Astrocyte (in vitro differentiated cells and primary cell): ENCODE measurements around the gene UBE2V1. TPM values are rescaled to one million over a fixed set of nuclear protein-coding genes. Genes with fewer than 3 reads are reported as not detected.
"Not testable (repeated sequence)": the region's sequence is repeated elsewhere in the genome, so short reads cannot be mapped to it uniquely, and the experiment has no call there.

Source experiments
- DNase-seq: peaks from one replicate; pipeline ENCODE4 v3.0.0-alpha.2; 2010; ENCODE audit warnings: low read depth
- FAIRE-seq: peaks from 2 replicates; lab custom pipeline; 2011; peaks lifted over from hg19 to GRCh38; lab: Jason Lieb, UNC
- H2AFZ ChIP-seq: 2 replicates; pipeline ENCODE4 v1.6.0; 2012; ENCODE audit warnings: low read depth, low read length, inconsistent platforms
- H3K27ac ChIP-seq: 2 replicates; pipeline ENCODE4 v1.5.1; 2011; ENCODE audit warnings: low read depth, low read length, inconsistent platforms
- H3K27me3 ChIP-seq: 2 replicates; pipeline ENCODE4 v1.6.0; 2011; ENCODE audit warnings: low read length, inconsistent platforms; ENCODE audit not compliant: insufficient read depth
- H3K36me3 ChIP-seq: 2 replicates; pipeline ENCODE4 v1.5.1; 2011; ENCODE audit warnings: low read length, inconsistent platforms; ENCODE audit not compliant: insufficient read depth
- H3K4me1 ChIP-seq: 2 replicates; pipeline ENCODE4 v1.5.1; 2011; ENCODE audit warnings: low read length, inconsistent platforms; ENCODE audit not compliant: insufficient read depth
- H3K4me2 ChIP-seq: 2 replicates; pipeline ENCODE4 v1.6.0; 2012; ENCODE audit warnings: low read length, inconsistent platforms
- H3K4me3 ChIP-seq: 2 replicates; pipeline ENCODE4 v1.5.1; 2011; ENCODE audit warnings: low read depth, mild to moderate bottlenecking, low read length, inconsistent platforms; ENCODE audit not compliant: insufficient read depth
- H3K79me2 ChIP-seq: 2 replicates; pipeline ENCODE4 v1.6.0; 2012; ENCODE audit warnings: mild to moderate bottlenecking, low read length, inconsistent platforms; ENCODE audit not compliant: insufficient read depth
- H3K9ac ChIP-seq: 2 replicates; pipeline ENCODE4 v1.6.0; 2012; ENCODE audit warnings: mild to moderate bottlenecking, low read length, inconsistent platforms
- H3K9me3 ChIP-seq: 2 replicates; pipeline ENCODE4 v1.5.1; 2012; ENCODE audit warnings: low read depth, mild to moderate bottlenecking, low read length, inconsistent platforms; ENCODE audit not compliant: insufficient read depth
- H4K20me1 ChIP-seq: 2 replicates; pipeline ENCODE4 v1.6.0; 2012; ENCODE audit warnings: low read length, inconsistent platforms; ENCODE audit not compliant: insufficient read depth
- H3K27ac Mint-ChIP-seq: one replicate; pipeline ENCODE4 v1.8.0; 2021; ENCODE audit warnings: mild to moderate bottlenecking, mixed read lengths; ENCODE audit not compliant: unreplicated experiment
- H3K27me3 Mint-ChIP-seq: one replicate; pipeline ENCODE4 v1.8.0; 2021; ENCODE audit warnings: low read depth, mixed read lengths; ENCODE audit not compliant: unreplicated experiment
- H3K36me3 Mint-ChIP-seq: one replicate; pipeline ENCODE4 v1.8.0; 2021; ENCODE audit warnings: low read depth, mixed read lengths; ENCODE audit not compliant: unreplicated experiment
- H3K4me1 Mint-ChIP-seq: one replicate; pipeline ENCODE4 v1.8.0; 2021; ENCODE audit warnings: low read depth, mixed read lengths; ENCODE audit not compliant: unreplicated experiment
- H3K4me3 Mint-ChIP-seq: one replicate; pipeline ENCODE4 v1.8.0; 2021; ENCODE audit warnings: mild to moderate bottlenecking, moderate library complexity, mixed read lengths; ENCODE audit not compliant: unreplicated experiment
- H3K9me3 Mint-ChIP-seq: one replicate; pipeline ENCODE4 v1.8.0; 2021; ENCODE audit warnings: mild to moderate bottlenecking, mixed read lengths; ENCODE audit not compliant: unreplicated experiment
- CTCF ChIP-seq: IDR thresholded peaks from 2 replicates; pipeline ENCODE4 v1.5.1; 2011; ENCODE audit warnings: low read depth, mild to moderate bottlenecking, inconsistent platforms, low read length, moderate library complexity; ENCODE audit not compliant: insufficient read depth
- EZH2 ChIP-seq: IDR thresholded peaks from 2 replicates; pipeline ENCODE4 v1.6.1; 2012; ENCODE audit warnings: mild to moderate bottlenecking, low read length, inconsistent platforms; ENCODE audit not compliant: insufficient read depth
- total RNA-seq: library from RNA; stranded (reverse); gene quantifications from 2 replicates; pipeline ENCODE4 v1.2.1, GENCODE V29; 2021

Gene UBE2V1
- total RNA-seq, 1 donor from 2014 or later = 139 TPM

- peak overlapping the region; percentile 29 for H3K27ac ChIP-seq
- no peak for FAIRE-seq
- no peaks in the 10 kb centered on the region for H3K9me3 ChIP-seq
- H3K4me3 ChIP-seq = no peak overlapping the region
- H4K20me1 ChIP-seq = peaks cover 75% of the 10 kb centered on the region
- peak; percentile 42 for DNase-seq
- peak overlapping the region; percentile 68 for H3K9ac ChIP-seq
- H3K27me3 Mint-ChIP-seq = no peaks in the 10 kb centered on the region
- peaks cover 60% of the 10 kb centered on the region for H3K79me2 ChIP-seq
- peak overlapping the region; percentile 63 for H3K4me3 Mint-ChIP-seq
- H3K4me1 ChIP-seq = peaks cover 14% of the 10 kb centered on the region
- no peaks in the 10 kb centered on the region for H3K9me3 Mint-ChIP-seq
- peaks cover 16% of the 10 kb centered on the region for H3K4me1 Mint-ChIP-seq
- peak; percentile 93 for TF ChIP-seq CTCF
- TF ChIP-seq EZH2 = no peak
- no peak overlapping the region for H2AFZ ChIP-seq
- no peaks in the 10 kb centered on the region for H3K27me3 ChIP-seq
- peak overlapping the region; percentile 83 for H3K27ac Mint-ChIP-seq
- peaks cover 30% of the 10 kb centered on the region for H3K36me3 ChIP-seq
- H3K4me2 ChIP-seq = peak overlapping the region; percentile 72
- no peaks in the 10 kb centered on the region for H3K36me3 Mint-ChIP-seq
These were observed 27.2 kb downstream of the UBE2V1 start for GRCh38 chr20:50085481-50086365.

GRCh38 chr20:50085146-50085480 is 27.8 kb downstream of the UBE2V1 start:
- Mint-ChIP-seq H3K9me3 (no peaks in the 10 kb centered on the region), H3K4me3 (no peak overlapping the region), H3K36me3 (no peaks in the 10 kb centered on the region), H3K27ac (peak overlapping the region; percentile 83), H3K4me1 (peaks cover 16% of the 10 kb centered on the region), H3K27me3 (no peaks in the 10 kb centered on the region)
- Histone ChIP-seq H3K9me3 (no peaks in the 10 kb centered on the region), H2AFZ (no peak overlapping the region), H3K4me2 (no peak overlapping the region), H3K79me2 (peaks cover 54% of the 10 kb centered on the region), H4K20me1 (peaks cover 68% of the 10 kb centered on the region), H3K9ac (peak overlapping the region; percentile 68), H3K27me3 (no peaks in the 10 kb centered on the region), H3K27ac (no peak overlapping the region), H3K4me3 (no peak overlapping the region), H3K4me1 (peaks cover 14% of the 10 kb centered on the region), H3K36me3 (peaks cover 30% of the 10 kb centered on the region)
- DNase-seq (no peak), FAIRE-seq (no peak)
- TF ChIP-seq CTCF = no peak
- no peak for TF ChIP-seq EZH2

- Mint-ChIP-seq H3K27me3 (no peaks in the 10 kb centered on the region), H3K4me1 (peaks cover 15% of the 10 kb centered on the region), H3K36me3 (no peaks in the 10 kb centered on the region), H3K4me3 (no peak overlapping the region), H3K9me3 (no peaks in the 10 kb centered on the region), H3K27ac (no peak overlapping the region)
- Histone ChIP-seq H4K20me1 (peaks cover 49% of the 10 kb centered on the region), H3K79me2 (peaks cover 35% of the 10 kb centered on the region), H3K4me2 (no peak overlapping the region), H3K27ac (no peak overlapping the region), H3K4me1 (peaks cover 14% of the 10 kb centered on the region), H3K9ac (no peak overlapping the region), H3K4me3 (no peak overlapping the region), H3K36me3 (peaks cover 24% of the 10 kb centered on the region), H3K9me3 (no peaks in the 10 kb centered on the region), H3K27me3 (no peaks in the 10 kb centered on the region), H2AFZ (no peak overlapping the region)
- FAIRE-seq (no peak), DNase-seq (no peak)
- TF ChIP-seq EZH2 (no peak), CTCF (no peak)
These were observed 29.9 kb downstream of the UBE2V1 start for GRCh38 chr20:50083034-50083433.

- not testable (repeated sequence) for H3K27ac Mint-ChIP-seq, FAIRE-seq, H3K27ac ChIP-seq, H3K27me3 ChIP-seq, H3K9me3 ChIP-seq, H3K4me2 ChIP-seq, H3K27me3 Mint-ChIP-seq, H2AFZ ChIP-seq, H3K4me3 Mint-ChIP-seq, H3K9ac ChIP-seq, H3K4me3 ChIP-seq, H3K36me3 Mint-ChIP-seq, DNase-seq, H3K9me3 Mint-ChIP-seq
- Histone ChIP-seq H3K4me1 (peaks cover 14% of the 10 kb centered on the region), H3K79me2 (peaks cover 27% of the 10 kb centered on the region), H3K36me3 (peaks cover 18% of the 10 kb centered on the region), H4K20me1 (peaks cover 40% of the 10 kb centered on the region)
- peaks cover 15% of the 10 kb centered on the region for H3K4me1 Mint-ChIP-seq
These were observed 30.9 kb downstream of the UBE2V1 start for GRCh38 chr20:50082056-50082455.
